HL-60/S4 (cell line): Measurements from ENCODE around the gene FBXL13.
"Not testable (repeated sequence)": the region's sequence is repeated elsewhere in the genome, so short reads cannot be mapped to it uniquely, and the experiment has no call there.

Experiments
- in situ Hi-C: fragments of 300-500 bp; cut with MboI; formaldehyde crosslinking; loops from 2 replicates; pipeline ENCODE4 v1.14.3; 2022; ENCODE audit warnings: low sequenced_read_pairs

The FBXL13 gene

DNA sequence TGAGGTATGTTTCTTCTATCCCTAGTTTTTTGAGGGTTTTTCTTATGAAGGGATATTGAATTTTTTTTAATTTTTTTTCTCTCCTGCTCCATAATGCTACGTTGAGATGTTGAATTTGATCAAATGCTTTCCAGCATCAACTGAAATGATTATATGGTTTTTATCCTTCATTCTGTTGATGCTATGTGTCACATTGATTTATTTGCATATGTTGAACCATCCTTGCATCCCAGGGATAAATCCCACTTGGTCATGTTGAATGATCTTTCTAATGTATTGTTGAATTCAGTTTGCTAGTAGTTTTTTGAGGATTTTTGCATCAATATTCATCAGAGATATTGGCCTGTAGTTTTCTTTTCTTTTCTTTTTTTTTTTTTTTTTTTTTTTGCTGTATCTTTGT, 171.0 kb downstream of the FBXL13 start:
- in situ Hi-C loops: not testable (repeated sequence)

- in situ Hi-C loops: not testable (repeated sequence)
These were observed 172.5 kb downstream of the FBXL13 start for GRCh38 chr7:102902052-102902451.

- in situ Hi-C loops: no loop called here
These were observed 176.1 kb downstream of the FBXL13 start for GRCh38 chr7:102898532-102898859.

DNA sequence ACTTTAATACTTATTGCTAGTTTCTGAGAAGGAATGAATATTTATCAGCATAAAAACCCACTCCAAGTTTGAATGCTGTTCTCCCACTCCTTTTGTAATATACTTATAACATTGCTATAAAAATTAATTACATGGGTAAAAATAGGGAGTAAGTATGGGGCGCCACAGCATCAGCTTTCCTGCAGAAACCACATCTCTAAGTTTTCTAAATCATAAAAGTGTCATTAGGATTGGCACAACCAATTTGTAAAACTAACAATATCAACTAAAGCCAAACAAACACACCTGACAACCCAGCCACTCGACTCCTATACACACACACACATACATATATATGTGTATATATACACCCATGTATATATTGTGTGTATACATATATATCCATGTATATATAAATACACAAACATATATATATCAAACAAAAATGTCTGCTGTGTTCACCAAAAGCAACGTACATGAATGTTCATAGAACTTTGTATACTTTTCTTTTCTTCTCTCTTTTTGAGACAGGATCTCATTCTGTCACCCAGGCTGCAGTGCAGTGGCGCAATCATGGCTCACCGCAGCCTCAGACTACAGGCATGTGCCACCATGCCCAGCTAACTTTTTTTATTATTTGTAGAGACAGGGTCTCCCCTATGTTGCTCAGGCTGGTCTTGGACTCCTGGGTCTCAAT, 176.6 kb downstream of the FBXL13 start:
- in situ Hi-C loops: no loop called here

DNA sequence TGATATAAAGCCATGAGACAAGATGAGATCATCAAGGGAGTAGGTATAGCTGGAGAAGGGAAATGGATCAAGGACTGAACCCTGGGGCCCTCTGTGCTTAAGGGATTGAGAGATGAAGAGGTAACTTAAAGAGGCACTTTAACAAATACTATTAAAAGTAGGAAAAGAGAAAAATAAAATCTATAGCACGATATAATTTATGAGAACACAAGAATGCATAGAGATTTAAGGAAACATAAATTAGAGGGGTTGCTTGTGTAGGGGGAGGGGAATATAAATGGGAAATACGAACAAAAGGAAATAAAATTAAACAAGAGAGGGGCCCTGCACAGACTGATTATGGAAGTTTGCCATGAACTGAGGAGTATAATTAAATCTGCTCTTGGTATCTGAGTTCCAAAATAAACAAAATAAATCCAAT, 177.4 kb downstream of the FBXL13 start:
- in situ Hi-C loops: no loop called here

DNA sequence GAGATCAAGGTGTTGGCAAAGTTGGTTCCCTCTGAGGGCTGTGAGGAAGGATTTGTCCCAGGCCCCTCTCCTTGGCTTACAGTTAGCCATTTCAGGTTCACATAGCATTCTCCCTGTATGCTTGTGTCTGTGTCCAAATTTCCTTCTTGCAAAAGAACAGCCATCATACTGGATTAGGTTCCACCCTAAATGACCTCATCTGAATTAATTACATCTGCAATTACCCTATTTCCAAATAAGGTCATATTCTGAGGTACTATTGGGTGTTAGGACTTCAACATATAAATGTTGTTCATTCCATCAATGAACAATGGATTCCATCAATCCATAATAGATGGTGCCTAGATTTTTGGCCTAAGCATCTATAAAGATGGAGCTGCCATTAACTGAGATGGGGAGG, 178.0 kb downstream of the FBXL13 start:
- in situ Hi-C loops: no loop called here

DNA sequence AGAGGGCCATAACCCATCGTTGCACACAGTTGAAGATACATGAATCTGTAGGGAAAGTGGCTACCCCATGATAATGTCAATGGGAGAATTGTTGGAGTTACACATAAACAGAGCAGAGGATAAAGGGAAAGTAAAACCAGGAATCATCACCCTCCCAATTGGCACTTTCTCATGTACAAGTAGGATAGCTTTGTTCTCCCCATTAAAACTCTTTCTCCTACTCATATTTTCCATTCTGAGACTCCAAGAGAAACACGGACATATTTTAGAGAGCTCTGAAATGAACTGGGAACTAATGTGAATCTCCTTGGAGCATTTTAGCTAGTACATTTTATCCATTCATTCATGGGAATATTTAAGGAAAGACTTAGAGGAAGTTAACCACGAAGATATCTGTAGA, 179.0 kb downstream of the FBXL13 start:
- in situ Hi-C loops: no loop called here

DNA sequence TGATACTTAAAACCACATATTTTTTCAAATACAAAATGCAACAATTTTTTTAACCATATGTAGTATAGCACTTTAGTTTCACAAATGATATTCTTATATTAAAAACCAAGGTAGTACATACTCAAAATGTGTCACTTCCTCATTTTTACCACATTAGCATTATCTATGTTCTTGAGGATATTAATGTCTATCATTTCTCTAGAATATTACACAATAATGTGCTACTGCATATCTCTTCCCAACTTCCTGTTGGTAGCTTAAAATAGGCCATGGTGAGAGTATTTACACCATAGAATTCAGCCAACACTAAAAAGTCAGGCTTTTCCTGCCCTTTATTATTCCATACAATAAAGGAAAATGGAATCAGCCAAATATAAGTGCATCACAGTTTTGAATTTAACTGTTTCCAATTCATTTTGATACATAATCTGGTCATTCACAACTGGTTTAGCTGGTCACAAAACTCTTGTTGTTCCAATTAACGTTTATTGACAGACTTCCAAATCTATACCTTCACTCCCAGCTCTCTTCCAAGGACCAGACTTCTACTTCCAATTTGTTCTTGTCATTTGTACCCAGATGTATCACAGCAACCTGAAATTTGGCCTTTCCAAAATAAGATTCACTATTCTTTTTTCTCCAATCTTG, 181.8 kb downstream of the FBXL13 start:
- in situ Hi-C loops: no loop called here

DNA sequence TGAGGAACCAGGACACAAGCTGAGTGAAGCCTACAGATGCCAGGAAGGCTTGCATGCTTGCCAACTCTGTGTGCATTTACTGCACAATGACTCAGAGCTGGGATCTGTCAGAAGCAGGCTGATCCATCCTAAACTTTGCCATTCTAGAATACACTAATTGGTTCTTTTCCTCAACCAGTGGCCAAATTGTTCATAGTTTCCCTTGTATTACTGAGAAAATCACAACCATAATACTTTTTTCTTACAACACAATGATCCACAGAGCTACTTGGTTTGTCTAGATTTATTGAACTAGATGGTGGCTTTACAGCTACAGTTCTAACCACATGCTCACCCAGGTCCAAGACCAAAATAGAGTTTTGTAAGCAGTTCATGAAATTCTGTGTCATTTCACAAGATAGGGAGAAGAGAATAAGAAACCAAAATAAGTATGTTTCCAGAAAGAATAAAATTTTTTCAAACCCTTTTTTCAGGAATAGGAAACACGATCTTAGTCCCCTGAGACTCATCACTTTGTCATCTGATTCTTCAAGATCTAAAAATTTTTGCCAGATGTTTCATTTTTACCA, 182.8 kb downstream of the FBXL13 start:
- in situ Hi-C loops: no loop called here

GRCh38 chr7:102890971-102891692, 183.5 kb downstream of the FBXL13 start:
- in situ Hi-C loops: no loop called here

- in situ Hi-C loops: no loop called here
These were observed 184.2 kb downstream of the FBXL13 start for GRCh38 chr7:102890292-102890970.

GRCh38 chr7:102889851-102890250, 184.7 kb downstream of the FBXL13 start:
- in situ Hi-C loops: no loop called here

DNA sequence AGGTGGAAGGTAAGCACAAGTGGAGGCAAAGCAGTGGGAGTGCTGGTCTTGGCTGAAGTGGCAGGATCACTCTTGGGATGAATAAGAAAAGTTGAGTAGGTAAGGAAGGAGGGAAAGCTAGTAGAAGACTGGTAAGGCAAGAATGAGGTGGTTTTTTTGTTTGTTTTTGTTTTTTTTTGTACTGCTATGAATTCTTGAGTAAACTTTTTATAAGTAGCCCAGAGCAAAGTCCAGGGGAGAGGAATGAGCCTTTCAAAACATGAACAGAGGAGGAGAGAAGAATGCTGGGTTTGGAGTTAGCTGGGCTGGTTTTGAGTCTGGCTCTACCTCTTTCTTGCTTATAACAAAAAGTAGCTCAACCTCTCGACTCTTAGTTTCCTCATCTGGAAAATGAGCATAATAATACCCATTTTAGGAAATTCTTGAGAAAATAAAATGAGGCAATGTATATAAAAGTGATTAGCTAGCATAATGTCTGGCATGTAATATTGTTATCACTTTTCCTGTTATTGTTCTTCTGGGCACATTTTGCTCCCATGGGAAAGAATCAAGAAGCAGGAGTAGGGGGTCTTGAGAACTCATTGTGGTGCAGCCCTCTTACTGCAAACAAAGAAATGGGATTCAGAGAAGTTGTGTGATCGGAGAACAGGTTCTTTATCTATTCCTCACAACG, 185.9 kb downstream of the FBXL13 start:
- in situ Hi-C loops: no loop called here

DNA sequence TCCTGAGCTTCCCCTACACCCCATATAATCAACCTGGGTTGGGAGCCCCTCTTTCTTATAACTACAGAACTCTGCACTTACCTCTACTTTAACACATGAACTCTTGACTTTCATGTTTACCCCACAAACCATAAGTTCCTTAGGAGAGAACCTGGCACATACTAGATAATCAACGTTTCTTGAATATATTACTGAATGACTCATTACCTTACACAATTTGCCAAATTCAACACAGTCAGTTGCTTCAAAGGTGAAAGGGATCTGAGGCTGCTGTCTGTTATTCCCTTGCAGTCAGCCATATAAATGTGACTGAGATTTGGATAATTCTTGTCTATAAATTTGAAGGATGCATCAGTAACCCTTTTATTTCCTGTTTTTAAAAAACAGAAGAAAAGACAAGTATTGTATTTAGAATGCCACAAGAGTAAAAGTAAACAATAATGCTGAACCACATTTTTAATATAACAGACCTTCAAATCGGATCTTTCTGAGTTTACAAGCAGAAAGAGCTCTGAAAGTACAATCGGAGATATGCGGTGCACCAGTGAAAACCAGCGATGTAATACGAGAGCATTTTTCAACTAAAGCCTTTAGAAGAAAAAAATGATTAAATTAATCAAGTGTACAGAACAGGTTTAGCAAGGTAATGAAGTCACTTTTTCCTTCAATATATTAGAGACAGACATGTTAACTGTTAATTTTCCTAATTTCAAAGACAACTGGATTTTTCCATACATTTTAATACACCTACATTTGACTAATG, 191.3 kb downstream of the FBXL13 start:
- in situ Hi-C loops: no loop called here

GRCh38 chr7:102875700-102876295, 198.8 kb downstream of the FBXL13 start:
- in situ Hi-C loops: no loop called here

- in situ Hi-C loops: no loop called here
These were observed 199.6 kb downstream of the FBXL13 start for GRCh38 chr7:102874966-102875365.

DNA sequence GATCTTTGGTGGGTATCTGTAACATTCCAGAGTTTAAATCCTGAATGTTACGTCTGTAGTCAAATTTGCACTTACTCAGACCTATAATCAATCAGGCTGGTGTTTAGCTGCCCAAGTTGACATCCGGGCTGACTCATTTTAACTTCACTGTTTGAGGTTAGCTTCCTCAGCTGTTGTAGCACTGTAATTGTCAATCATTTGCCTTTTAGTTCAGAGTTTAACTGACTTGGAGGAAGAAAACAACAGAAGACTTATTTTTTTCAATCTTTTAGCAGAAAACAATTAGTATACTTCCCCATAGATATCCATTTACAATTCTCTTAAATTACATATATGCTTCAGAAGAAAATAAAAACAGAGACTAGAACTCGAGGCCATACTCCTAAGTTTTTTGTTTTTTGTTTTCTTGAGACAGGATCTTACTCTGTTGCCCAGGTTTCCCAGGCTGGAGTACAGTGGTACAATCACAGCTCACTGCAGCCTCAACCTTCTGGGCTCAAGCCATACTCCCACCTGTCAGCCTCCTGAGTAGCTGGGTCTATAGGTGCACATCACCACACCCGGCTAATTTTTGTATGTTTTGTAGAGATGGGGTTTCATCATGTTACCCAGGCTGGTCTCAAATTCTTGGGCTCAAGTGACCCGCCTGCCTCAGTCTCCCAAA, 200.3 kb downstream of the FBXL13 start:
- in situ Hi-C loops: no loop called here

DNA sequence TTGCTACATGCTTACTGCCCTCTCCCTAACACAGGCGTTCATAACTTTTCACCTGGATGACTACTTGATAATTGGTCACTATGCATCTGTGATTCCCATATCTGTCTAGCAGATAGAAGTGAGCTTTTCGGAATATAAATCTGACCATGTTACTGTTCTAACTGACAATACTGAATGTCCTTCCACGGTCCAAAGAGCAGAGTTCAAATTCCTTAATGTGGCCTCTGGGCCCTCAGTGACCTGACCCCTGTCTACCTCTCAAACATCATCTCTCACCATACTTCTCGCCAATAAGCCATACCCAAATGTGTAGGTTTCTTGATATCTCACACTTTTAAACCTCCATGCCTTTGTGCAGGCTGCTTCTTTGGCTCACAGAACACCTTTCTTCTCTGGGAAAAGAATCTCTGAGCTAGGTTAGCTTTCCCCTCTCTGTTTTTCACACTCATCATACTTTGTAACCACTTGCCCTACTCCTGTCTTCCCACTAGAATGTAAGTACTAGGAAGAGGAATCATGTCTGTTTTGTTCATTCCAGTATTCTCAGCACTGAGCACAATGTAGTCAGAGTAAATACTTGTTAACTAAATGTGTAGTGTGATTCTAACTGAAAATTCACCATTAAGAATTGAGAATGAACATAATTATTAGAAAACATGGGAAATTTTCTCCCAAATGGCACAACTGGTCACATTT, 201.0 kb downstream of the FBXL13 start:
- in situ Hi-C loops: no loop called here

GRCh38 chr7:102872460-102872859, 202.1 kb downstream of the FBXL13 start:
- in situ Hi-C loops: no loop called here
